ENCODE measurements around the gene MARCHF4. TPM values are rescaled to one million over a fixed set of nuclear protein-coding genes. Genes with fewer than 3 reads are reported as not detected.
"Not testable (repeated sequence)": the region's sequence is repeated elsewhere in the genome, so short reads cannot be mapped to it uniquely, and the experiment has no call there.

The MARCHF4 gene
- total RNA-seq, 2 experiments from 2014 or later: not detected

GRCh38 chr2:216385478-216385877 lies 13.2 kb upstream of the MARCHF4 start:
- Mint-ChIP-seq H3K36me3 (no peaks in the 10 kb centered on the region), H3K27me3 (no peaks in the 10 kb centered on the region), H3K9me3 (ENCODE audit: low read depth) (no peaks in the 10 kb centered on the region), H3K4me1 (peaks cover 19% of the 10 kb centered on the region), H3K4me3 (no peak overlapping the region), H3K27ac (no peak overlapping the region)
- CTCF ChIA-PET: no interaction called here
- no peak for ATAC-seq
- DNase-seq: no peak

GRCh38 chr2:216384409-216384808 lies 12.1 kb upstream of the MARCHF4 start:
- DNase-seq; H3K27ac Mint-ChIP-seq; H3K4me3 Mint-ChIP-seq; CTCF ChIA-PET; ATAC-seq; H3K36me3 Mint-ChIP-seq; H3K9me3 Mint-ChIP-seq (ENCODE audit: low read depth); H3K27me3 Mint-ChIP-seq: not testable (repeated sequence)
- peaks cover 17% of the 10 kb centered on the region for H3K4me1 Mint-ChIP-seq

GRCh38 chr2:216379977-216380376 lies 7.7 kb upstream of the MARCHF4 start:
- H3K4me1 Mint-ChIP-seq: no peaks in the 10 kb centered on the region
- DNase-seq (no peak), ATAC-seq (no peak)

GRCh38 chr2:216375286-216375685 lies 3.0 kb upstream of the MARCHF4 start:
- Mint-ChIP-seq H3K4me3 (no peak overlapping the region), H3K4me1 (peaks cover 13% of the 10 kb centered on the region), H3K27me3 (peaks cover 49% of the 10 kb centered on the region), H3K36me3 (no peaks in the 10 kb centered on the region), H3K9me3 (ENCODE audit: low read depth) (no peaks in the 10 kb centered on the region), H3K27ac (no peak overlapping the region)
- ATAC-seq (no peak), DNase-seq (no peak)
- CTCF ChIA-PET: no interaction called here

More at GRCh38 chr2:216379977-216380376, 7.7 kb upstream of the MARCHF4 start:
- Mint-ChIP-seq H3K9me3 (ENCODE audit: low read depth) (no peaks in the 10 kb centered on the region), H3K27me3 (peaks cover 20% of the 10 kb centered on the region), H3K27ac (no peak overlapping the region), H3K4me3 (no peak overlapping the region), H3K36me3 (no peaks in the 10 kb centered on the region)
- CTCF ChIA-PET: interaction anchor here (0.6 kb wide), 1 partner anchor 21 kb away, joined by 3 read pairs; no protein-coding TSS in a partner anchor

GRCh38 chr2:216373896-216374295 lies 1.6 kb upstream of the MARCHF4 start:
- Mint-ChIP-seq H3K4me3 (no peak overlapping the region), H3K27me3 (peaks cover 56% of the 10 kb centered on the region), H3K27ac (no peak overlapping the region), H3K36me3 (no peaks in the 10 kb centered on the region), H3K9me3 (ENCODE audit: low read depth) (no peaks in the 10 kb centered on the region), H3K4me1 (peaks cover 13% of the 10 kb centered on the region)
- CTCF ChIA-PET: no interaction called here
- ATAC-seq: no peak
- no peak for DNase-seq

- DNase-seq: no peak
- no peak for ATAC-seq
- no peak overlapping the region for H3K27ac Mint-ChIP-seq
- peaks cover 13% of the 10 kb centered on the region for H3K4me1 Mint-ChIP-seq
- no peak overlapping the region for H3K4me3 Mint-ChIP-seq
- H3K9me3 Mint-ChIP-seq (ENCODE audit: low read depth): no peaks in the 10 kb centered on the region
- CTCF ChIA-PET: interaction anchor here (0.9 to 2.3 kb wide), 3 partner anchors 10 to 263 kb away, joined by 3 to 7 read pairs (median 3); no protein-coding TSS in a partner anchor
- H3K27me3 Mint-ChIP-seq: peaks cover 62% of the 10 kb centered on the region
- H3K36me3 Mint-ChIP-seq: no peaks in the 10 kb centered on the region
Measured at GRCh38 chr2:216372761-216373291, 543 bp upstream of the MARCHF4 start.

GRCh38 chr2:216370961-216371712 lies 1.1 kb downstream of the MARCHF4 start:
- H3K36me3 Mint-ChIP-seq: no peaks in the 10 kb centered on the region
- H3K27me3 Mint-ChIP-seq: peaks cover 72% of the 10 kb centered on the region
- no peak for ATAC-seq
- CTCF ChIA-PET: interaction anchor here (2.3 kb wide), 1 partner anchor 20 kb away, joined by 7 read pairs; no protein-coding TSS in a partner anchor
- H3K4me3 Mint-ChIP-seq: no peak overlapping the region
- no peak overlapping the region for H3K27ac Mint-ChIP-seq
- no peak for DNase-seq
- no peaks in the 10 kb centered on the region for H3K9me3 Mint-ChIP-seq (ENCODE audit: low read depth)
- H3K4me1 Mint-ChIP-seq: peaks cover 13% of the 10 kb centered on the region

- H3K36me3 Mint-ChIP-seq: no peaks in the 10 kb centered on the region
Measured at GRCh38 chr2:216369821-216370220, 2.5 kb downstream of the MARCHF4 start.

GRCh38 chr2:216366777-216367471 lies 5.4 kb downstream of the MARCHF4 start:
- H3K27me3 Mint-ChIP-seq: peaks cover 64% of the 10 kb centered on the region
- no peaks in the 10 kb centered on the region for H3K9me3 Mint-ChIP-seq (ENCODE audit: low read depth)
- DNase-seq (no peak), ATAC-seq (no peak)
- no peak overlapping the region for H3K4me3 Mint-ChIP-seq
- H3K4me1 Mint-ChIP-seq: no peaks in the 10 kb centered on the region
- no peaks in the 10 kb centered on the region for H3K36me3 Mint-ChIP-seq
- CTCF ChIA-PET: interaction anchor here (1.6 kb wide), 1 partner anchor 14 kb away, joined by 5 read pairs; no protein-coding TSS in a partner anchor
- H3K27ac Mint-ChIP-seq: no peak overlapping the region

More at GRCh38 chr2:216369821-216370220, 2.5 kb downstream of the MARCHF4 start:
- Mint-ChIP-seq H3K27ac (no peak overlapping the region), H3K4me1 (peaks cover 13% of the 10 kb centered on the region), H3K27me3 (peaks cover 73% of the 10 kb centered on the region), H3K4me3 (no peak overlapping the region), H3K9me3 (ENCODE audit: low read depth) (no peaks in the 10 kb centered on the region)
- DNase-seq: no peak
- CTCF ChIA-PET: no interaction called here
- ATAC-seq: no peak

GRCh38 chr2:216365518-216365917 lies 6.8 kb downstream of the MARCHF4 start:
- no peaks in the 10 kb centered on the region for H3K9me3 Mint-ChIP-seq (ENCODE audit: low read depth)
- peaks cover 64% of the 10 kb centered on the region for H3K27me3 Mint-ChIP-seq
- no peak for ATAC-seq
- H3K27ac Mint-ChIP-seq: no peak overlapping the region
- CTCF ChIA-PET: no interaction called here
- no peak overlapping the region for H3K4me3 Mint-ChIP-seq
- DNase-seq: no peak
- no peaks in the 10 kb centered on the region for H3K4me1 Mint-ChIP-seq
- H3K36me3 Mint-ChIP-seq: no peaks in the 10 kb centered on the region

GRCh38 chr2:216363221-216363620 lies 9.1 kb downstream of the MARCHF4 start:
- Mint-ChIP-seq H3K4me3 (no peak overlapping the region), H3K27ac (no peak overlapping the region), H3K4me1 (no peaks in the 10 kb centered on the region), H3K9me3 (ENCODE audit: low read depth) (no peaks in the 10 kb centered on the region), H3K27me3 (peaks cover 55% of the 10 kb centered on the region), H3K36me3 (no peaks in the 10 kb centered on the region)
- DNase-seq (no peak), ATAC-seq (no peak)
- CTCF ChIA-PET: interaction anchor here (0.9 kb wide), 1 partner anchor 9 kb away, joined by 3 read pairs; the partner anchor contains the start of gene MARCHF4

GRCh38 chr2:216362730-216363129 lies 9.6 kb downstream of the MARCHF4 start:
- no peak for ATAC-seq
- Mint-ChIP-seq H3K4me3 (no peak overlapping the region), H3K36me3 (no peaks in the 10 kb centered on the region), H3K27me3 (peaks cover 54% of the 10 kb centered on the region), H3K9me3 (ENCODE audit: low read depth) (no peaks in the 10 kb centered on the region), H3K27ac (no peak overlapping the region), H3K4me1 (no peaks in the 10 kb centered on the region)
- DNase-seq: no peak
- CTCF ChIA-PET: interaction anchor here (0.9 kb wide), 1 partner anchor 10 kb away, joined by 3 read pairs; the partner anchor contains the start of gene MARCHF4

GRCh38 chr2:216355711-216356110 lies 16.6 kb downstream of the MARCHF4 start:
- H3K27me3 Mint-ChIP-seq: peaks cover 12% of the 10 kb centered on the region
- ATAC-seq: no peak
- no peaks in the 10 kb centered on the region for H3K36me3 Mint-ChIP-seq
- DNase-seq: no peak
- CTCF ChIA-PET: no interaction called here
- no peak overlapping the region for H3K27ac Mint-ChIP-seq
- no peak overlapping the region for H3K4me3 Mint-ChIP-seq
- H3K9me3 Mint-ChIP-seq (ENCODE audit: low read depth): no peaks in the 10 kb centered on the region
- H3K4me1 Mint-ChIP-seq: peaks cover 37% of the 10 kb centered on the region

Data from activated CD8-positive, alpha-beta memory T cell treated with anti-CD3 and anti-CD28 coated beads, Interleukin-2, amount 10 ng/mL, durations not matched to agents 7 days and 5 days (primary cell).